ENCODE results near the gene TTYH2.

TTYH2 gene

DNA sequence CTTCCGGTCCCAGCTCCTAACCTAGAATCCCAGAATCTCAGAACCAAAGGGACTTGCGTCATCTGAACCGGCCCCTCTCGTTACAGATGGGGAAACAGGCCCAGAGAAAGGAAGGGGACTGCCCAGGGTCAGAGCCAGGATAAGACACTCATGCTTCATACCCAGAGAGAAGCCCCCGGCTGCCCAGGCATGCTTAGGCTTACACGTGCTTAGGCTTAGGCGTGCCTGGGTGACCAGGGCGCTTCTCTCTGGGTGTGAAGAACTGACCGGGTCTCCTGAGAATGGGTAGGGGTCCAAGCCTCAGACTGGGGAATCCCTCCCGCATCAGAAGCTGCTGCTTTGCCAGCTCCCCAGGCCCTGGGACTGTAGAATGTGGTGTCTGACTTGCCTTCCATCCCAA is 30.8 kb downstream of the TTYH2 start:
- POLR2A ChIA-PET, result interaction anchor here (0.5 kb wide), 1 partner anchor 41 kb away, joined by 6 read pairs; no protein-coding TSS in a partner anchor
- DNase-seq (ENCODE audit: extremely low spot score), result no peak
- CTCF ChIA-PET, result interaction anchor here (1.2 kb wide), 1 partner anchor 18 kb away, joined by 5 read pairs; no protein-coding TSS in a partner anchor
- TF ChIP-seq CTCF (IDR thresholded peaks at IDR 0.05; ENCODE audit: control extremely low read depth, extremely low read depth, low read depth, missing control alignments), result no peak

DNA sequence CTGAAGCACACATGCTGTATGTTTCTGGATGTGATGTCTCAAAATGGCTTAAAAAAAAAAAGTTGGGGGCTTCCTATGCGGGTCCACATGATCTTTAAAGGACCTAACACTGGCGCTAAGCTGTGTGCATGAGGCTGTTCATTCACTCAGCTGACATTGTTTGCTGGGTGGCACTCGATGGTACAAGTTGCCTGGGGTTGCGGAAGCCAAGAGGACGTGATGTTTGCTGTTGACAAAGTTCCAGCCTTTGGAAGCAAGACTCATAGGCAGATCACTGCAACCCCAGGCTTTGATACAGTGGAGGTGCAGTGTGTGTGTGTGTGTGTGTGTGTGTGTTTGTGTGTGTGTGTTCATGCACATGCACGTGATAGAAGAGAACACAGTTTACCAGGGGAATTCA is 31.2 kb downstream of the TTYH2 start:
- ChIA-PET CTCF (no interaction called here), POLR2A (no interaction called here)
- TF ChIP-seq CTCF (IDR thresholded peaks at IDR 0.05; ENCODE audit: control extremely low read depth, extremely low read depth, low read depth, missing control alignments), result no peak
- DNase-seq (ENCODE audit: extremely low spot score), result no peak

- ChIA-PET CTCF (interaction anchor here (1.5 kb wide), 1 partner anchor 10 kb away, joined by 5 read pairs; no protein-coding TSS in a partner anchor), POLR2A (no interaction called here)
- no peak for TF ChIP-seq CTCF (IDR thresholded peaks at IDR 0.05; ENCODE audit: control extremely low read depth, extremely low read depth, low read depth, missing control alignments)
- DNase-seq (ENCODE audit: extremely low spot score), result no peak
Observed at GRCh38 chr17:74245145-74245831, 31.9 kb downstream of the TTYH2 start.

DNA sequence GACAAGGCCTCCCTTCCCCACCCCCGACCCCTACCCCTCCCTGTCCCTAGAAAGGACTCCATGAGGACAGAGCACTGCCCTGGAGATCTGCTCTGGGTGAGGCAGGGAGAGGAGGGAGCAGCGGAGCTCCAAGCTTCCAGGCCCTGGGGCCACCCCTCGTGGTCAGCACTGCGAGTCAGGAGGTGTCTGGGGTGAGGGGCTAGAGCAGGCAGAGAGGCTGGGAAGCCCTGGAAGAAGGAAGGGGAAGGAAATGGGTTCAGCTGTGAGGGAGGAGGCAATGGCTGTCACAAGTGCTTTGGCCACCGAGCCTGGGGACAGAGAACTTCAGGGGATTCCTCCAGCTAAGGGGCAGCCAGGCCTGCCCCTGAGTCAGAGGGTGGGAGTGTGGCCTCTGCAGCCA is 32.5 kb downstream of the TTYH2 start:
- POLR2A ChIA-PET, result no interaction called here
- CTCF ChIA-PET, result interaction anchor here (1.5 kb wide), 1 partner anchor 9 kb away, joined by 5 read pairs; no protein-coding TSS in a partner anchor
- DNase-seq (ENCODE audit: extremely low spot score), result no peak
- TF ChIP-seq CTCF (IDR thresholded peaks at IDR 0.05; ENCODE audit: control extremely low read depth, extremely low read depth, low read depth, missing control alignments), result no peak

- no peak for DNase-seq (ENCODE audit: extremely low spot score)
- no peak for TF ChIP-seq CTCF (IDR thresholded peaks at IDR 0.05; ENCODE audit: control extremely low read depth, extremely low read depth, low read depth, missing control alignments)
- ChIA-PET POLR2A (no interaction called here), CTCF (interaction anchor here (0.8 to 1.6 kb wide), 6 partner anchors 9 to 50 kb away, joined by 3 read pairs; no protein-coding TSS in a partner anchor)
Observed at GRCh38 chr17:74249590-74250270, 36.4 kb downstream of the TTYH2 start.

- no peak for TF ChIP-seq CTCF (IDR thresholded peaks at IDR 0.05; ENCODE audit: control extremely low read depth, extremely low read depth, low read depth, missing control alignments)
- no peak for DNase-seq (ENCODE audit: extremely low spot score)
- CTCF ChIA-PET, result interaction anchor here (0.8 to 1.4 kb wide), 2 partner anchors 8 to 9 kb away, joined by 3 read pairs; no protein-coding TSS in a partner anchor
- POLR2A ChIA-PET, result no interaction called here
Observed at GRCh38 chr17:74250324-74250995, 37.1 kb downstream of the TTYH2 start.
